ENCODE measurements around the gene CT55.
"Not testable (repeated sequence)": the region's sequence is repeated elsewhere in the genome, so short reads cannot be mapped to it uniquely, and the experiment has no call there.

Gene CT55, protein sequence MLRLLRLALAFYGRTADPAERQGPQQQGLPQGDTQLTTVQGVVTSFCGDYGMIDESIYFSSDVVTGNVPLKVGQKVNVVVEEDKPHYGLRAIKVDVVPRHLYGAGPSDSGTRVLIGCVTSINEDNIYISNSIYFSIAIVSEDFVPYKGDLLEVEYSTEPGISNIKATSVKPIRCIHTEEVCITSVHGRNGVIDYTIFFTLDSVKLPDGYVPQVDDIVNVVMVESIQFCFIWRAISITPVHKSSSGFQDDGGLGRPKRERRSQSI

DNA sequence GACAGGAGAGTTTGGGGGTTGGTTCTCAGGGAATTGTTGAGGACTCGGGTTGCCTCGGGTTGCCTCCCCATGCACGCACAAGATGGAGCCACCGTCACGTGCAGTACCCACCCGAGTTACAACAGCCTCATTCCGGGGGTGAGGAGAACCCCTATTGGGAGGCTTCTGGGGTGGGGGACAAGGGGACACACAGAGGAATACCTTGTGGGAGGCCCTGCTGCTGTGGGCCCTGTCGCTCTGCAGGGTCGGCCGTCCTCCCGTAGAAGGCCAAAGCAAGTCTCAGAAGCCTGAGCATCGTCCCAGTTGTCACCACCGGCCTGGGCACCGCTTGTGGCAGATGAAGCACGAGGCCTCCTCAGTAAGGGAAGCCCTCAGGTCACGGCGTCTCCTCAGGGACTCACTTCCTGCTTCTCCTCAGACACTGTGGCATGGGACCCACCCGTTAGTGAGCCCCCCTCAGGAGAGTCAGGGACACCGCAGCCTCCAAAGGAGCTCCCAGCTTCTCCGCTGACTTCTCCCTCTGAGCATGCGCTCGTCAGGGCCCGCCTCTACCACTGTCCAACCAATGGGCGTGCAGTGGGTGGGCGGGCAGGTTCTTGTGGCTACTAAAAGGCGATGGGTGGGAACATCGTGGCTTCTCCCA lies at the start of gene CT55:
Gene CT55, minus strand, starts transcription at position 522 of the 643 bp plus-strand sequence. Its CDS starts 227 bp downstream, at position 295.
- DNase-seq: no peak

DNA sequence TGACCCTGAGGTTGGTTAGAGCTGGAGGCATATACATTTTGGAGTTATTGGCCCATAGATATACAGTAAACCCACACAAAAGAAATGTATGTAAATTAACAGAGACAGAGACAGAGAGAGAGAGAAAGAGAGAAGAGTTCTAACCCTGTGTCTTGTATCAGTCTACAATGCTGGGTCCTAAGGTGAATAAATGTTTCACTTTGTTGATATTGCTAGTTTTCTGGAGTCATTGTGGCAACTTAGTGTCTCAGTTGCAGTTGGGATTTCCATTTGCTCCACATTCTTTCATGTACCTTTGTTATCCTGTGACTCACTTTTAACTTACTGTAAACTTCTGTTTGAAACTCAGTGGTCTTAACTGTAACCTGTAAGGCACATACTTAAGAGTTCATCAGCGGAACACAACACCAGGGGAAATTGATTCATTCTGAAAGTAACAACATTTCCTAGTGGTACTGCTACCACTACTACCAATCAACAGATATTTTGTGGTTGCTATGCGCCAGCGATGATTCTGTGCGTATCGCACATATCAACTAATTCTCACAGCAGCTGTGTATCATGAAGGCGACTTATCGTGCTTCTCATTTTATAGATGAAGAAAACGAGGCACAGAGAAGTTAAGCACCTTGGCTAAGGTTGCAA lies 42.1 kb upstream of the CT55 start:
- no peak for DNase-seq

DNA sequence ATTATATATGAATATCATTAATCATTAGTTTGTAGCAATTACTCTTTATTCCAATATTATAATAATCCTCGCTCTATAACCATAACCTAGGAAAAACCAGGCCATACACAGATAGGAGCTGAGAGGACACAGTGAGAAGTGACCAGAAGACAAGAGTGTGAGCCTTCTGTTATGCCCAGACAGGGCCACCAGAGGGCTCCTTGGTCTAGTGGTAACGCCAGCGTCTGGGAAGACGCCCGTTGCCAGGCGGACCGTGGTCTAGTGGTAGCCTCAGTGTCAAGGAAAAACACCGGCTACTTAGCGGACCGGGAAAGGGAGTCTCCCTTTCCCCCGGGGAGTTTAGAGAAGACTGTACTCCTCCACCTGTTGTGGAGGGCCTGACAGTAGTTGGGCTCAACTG lies 35.2 kb upstream of the CT55 start:
- not testable (repeated sequence) for DNase-seq

DNA sequence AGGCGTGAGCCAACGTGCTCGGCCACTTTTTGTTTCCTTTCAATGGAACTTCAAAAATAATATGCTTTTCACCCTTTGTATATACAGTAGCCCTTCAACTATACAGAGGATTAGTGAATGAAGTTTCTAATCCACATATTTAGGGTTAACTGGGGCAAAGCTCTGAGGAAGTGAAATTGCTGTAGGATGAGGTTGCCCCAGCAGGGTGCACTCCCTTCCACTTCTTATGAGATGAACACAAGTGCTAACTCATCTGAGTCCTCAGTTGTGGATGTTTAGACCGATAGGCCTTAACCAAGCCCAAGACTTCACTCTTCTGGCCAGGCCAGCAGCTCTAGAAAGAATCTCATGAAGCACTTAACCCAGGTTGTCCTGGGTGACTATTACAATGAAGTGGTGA lies 29.1 kb upstream of the CT55 start:
- DNase-seq: no peak

GRCh38 chrX:135194684-135195083 lies 23.5 kb upstream of the CT55 start:
- no peak for DNase-seq

DNA sequence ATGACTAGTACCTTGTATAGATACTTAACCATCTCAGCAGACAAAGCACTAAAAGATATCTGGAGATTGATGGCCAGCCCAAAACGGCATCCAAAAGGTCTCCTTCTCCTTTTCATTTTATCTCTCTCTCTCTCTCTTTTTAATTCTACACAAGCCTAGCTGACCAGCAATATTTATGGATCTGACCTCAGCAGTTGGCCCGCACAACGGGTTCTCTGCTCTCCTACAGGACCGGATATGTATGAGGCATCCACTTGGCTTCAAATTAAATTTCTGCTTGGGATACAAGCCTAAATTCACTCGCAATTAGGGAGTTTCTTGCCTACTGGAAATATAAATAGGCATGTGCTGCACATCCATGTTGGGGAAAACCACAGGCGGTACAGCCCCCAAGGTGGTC lies 22.5 kb upstream of the CT55 start:
- DNase-seq: no peak

DNA sequence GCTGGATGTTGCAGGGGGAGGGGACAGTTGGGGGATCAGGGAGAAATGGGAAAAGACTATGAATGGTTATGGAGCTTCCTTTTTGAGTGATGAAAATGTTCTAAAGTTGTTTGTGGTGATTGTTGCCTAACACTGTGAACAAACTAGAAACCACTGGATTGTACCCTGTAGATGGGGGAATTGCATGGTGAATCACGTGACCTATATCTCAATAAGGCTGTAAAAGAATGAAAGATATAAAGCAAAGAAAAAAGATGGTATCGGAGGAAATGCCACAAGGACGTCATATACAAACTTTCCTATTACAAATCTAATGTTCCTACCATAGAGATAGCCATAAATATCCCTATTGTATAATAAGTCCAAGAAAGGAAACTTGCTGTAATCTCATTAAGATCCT lies 20.6 kb upstream of the CT55 start:
- no peak for DNase-seq

DNA sequence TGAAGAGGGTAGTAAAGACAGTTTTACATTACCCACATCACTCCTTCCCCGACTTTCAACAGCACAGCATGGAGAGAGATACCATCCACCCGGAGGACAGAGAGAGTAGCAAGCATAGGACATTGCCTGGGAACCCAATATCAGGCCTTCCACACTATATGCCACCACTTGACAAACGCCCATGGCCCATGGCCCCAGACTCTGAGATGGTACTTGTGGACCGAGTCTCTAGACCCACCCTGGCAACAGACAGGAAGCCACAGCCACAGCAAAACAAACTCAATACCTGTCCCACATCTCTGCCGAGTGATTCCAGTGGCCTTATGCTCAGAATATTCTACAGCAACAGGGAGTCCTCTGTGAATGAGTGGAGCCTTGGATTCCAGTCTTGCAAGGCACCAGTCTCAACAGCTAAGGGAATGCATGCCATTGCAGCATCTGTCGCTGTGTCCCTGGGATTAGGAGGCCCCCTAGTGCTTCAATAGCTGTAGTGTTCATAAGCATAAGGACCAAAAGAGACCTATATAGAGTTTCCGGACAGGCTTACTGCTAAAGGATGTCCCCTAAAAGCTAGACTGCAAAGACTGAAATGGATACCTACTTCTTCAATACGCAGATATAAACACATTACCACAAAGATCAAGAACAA lies 14.7 kb upstream of the CT55 start:
- DNase-seq: peak; percentile 3

DNA sequence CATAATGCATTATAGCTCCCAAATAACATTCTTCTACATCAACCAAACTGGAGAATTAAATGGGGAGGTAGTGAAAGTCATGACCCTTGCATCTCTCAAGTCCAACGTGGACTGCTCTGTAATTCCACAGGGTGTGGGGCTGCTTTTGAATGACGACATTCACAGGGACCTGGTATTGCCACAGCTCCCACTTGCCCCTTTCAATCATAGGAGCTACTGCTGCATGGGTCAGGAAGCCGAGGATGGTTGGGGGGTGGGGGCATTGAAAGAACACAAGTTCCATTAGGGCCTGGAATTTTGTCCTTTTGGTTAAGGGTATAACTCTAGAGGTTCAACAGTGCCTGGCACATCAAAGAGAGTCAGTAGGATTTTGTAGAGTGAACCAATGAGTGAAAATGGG lies 7.4 kb upstream of the CT55 start:
- DNase-seq: no peak

DNA sequence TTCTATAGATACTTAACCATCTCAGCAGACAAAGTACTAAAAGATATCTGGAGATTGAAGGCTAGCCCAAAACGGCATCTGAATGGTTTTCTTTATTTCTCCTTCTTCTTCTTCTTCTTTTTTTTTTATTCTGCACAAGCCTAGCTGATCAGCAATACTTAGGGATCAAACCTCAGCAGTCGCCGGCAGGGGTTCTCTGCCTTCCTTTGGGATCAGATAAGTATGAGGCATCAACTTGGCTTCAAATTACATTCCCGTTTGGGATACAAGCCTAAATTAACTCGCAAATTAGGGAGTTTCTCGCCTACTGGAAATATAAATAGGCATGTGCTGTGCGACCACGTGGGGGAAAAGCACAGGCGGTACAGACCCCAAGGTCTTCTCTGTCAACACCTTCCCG lies 730 bp downstream of the CT55 start:
- DNase-seq: no peak

GRCh38 chrX:135169534-135169933 lies 1.7 kb downstream of the CT55 start:
- DNase-seq: not testable (repeated sequence)

- no peak for DNase-seq
Observed at GRCh38 chrX:135168486-135168885, 2.7 kb downstream of the CT55 start.

GRCh38 chrX:135154688-135155087 lies 16.5 kb downstream of the CT55 start:
- DNase-seq: not testable (repeated sequence)

- not testable (repeated sequence) for DNase-seq
Observed at GRCh38 chrX:135126145-135126544, 45.1 kb downstream of the CT55 start.

DNA sequence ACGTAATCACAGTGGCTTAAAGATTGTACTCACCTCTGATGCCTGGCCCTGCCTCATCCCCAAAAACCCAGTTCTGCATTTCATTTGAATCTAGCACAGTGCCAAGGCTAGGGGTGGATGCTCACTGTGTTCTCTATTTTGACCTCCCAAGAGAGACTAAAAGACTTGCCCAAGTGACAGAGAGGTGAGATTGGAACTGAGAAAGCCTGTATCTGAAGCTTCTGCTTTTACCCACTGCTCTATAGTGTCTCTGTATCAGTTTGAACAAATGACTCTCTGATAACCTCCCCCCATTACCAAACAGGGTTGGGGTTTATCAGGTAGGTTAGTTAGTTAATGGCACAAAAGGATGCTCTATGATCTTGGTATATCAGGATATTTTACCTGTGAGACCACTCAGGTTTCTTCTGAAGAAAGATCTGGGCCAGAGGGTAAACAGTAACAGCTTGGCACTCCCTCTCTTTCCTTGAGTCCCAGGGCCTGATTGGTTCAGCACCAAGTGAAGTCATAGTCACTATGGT lies 51.1 kb downstream of the CT55 start, which contains the start of gene ETDB:
Gene ETDB, minus strand, starts transcription at position 471 of the 521 bp plus-strand sequence. CDS start 1,265 bp downstream, outside the sequence.
- not testable (repeated sequence) for DNase-seq

- not testable (repeated sequence) for DNase-seq
Observed at GRCh38 chrX:135116064-135116463, 55.1 kb downstream of the CT55 start.

DNA sequence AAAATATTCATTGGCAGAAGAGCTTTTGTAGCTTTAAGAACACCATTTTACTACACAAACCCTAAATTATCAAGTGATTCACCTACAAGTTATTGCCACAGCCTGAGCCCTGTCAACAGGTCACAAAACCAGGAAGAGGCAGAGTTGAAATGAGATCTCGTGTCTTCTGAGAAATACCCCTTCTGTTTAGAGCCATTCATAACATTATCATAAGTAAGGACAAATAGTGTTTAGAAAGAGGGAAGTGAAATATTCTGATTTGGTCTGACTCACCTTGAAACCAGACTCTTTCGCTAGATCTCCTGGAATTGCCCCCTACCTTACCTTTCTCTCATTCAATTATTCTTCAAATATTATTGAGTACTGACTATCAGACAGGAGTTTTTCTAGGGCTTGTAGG lies 56.8 kb downstream of the CT55 start:
- DNase-seq: no peak

DNA sequence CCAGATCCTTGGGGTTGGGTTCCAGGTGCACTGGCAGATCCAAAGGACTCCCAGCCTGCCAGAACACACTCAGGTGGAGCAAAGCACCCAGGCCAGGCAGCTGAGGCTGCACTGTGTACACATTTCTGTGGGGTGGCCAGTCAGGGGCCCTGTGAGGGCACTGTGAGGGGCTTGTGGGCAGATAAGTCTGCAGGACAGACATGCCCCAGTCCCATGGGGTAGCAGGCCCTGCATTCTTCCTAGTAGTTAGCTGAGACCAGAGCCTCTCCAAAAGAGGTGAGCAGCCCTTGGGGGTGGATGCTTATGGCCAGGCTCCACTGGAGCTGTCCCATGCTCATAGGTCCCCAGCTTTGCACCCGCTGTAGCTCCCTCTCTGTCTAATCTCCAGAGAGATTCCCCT lies 58.5 kb downstream of the CT55 start:
- no peak for DNase-seq

- DNase-seq: no peak
Observed at GRCh38 chrX:135112096-135112729, 59.0 kb downstream of the CT55 start.

DNA sequence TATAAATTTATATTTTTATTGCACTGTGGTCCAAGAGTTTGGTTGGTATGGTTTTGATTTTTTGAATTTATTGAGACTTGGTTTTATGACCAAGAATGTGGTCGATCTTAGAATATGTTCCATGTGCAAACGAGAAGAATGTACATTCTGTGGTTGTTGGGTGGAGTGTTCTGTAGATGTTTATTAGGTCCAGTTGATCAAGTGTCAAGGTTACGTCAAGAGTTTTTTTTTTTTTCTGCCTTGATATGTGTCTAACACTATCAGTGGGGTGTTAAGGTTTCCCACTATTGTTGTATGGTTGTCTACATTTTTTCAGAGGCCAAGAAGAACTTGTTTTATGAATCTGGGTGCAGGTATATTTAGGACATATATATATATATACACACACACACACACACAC lies 61.6 kb downstream of the CT55 start:
- no peak for DNase-seq

All from COR-L47 (cell line).